HUES64 (cell line): Measurements from ENCODE around the gene PTGER1.
"Not testable (repeated sequence)": the region's sequence is repeated elsewhere in the genome, so short reads cannot be mapped to it uniquely, and the experiment has no call there.

Experiments
- H3K27ac ChIP-seq: 2 replicates; pipeline ENCODE4 v1.7.0; 2013; ENCODE audit warnings: low read depth, low read length, inconsistent platforms
- H3K27me3 ChIP-seq: 2 replicates; pipeline ENCODE4 v1.6.1; 2013; ENCODE audit warnings: mild to moderate bottlenecking, low read length; ENCODE audit not compliant: insufficient read depth
- H3K36me3 ChIP-seq: 2 replicates; pipeline ENCODE4 v1.6.1; 2013; ENCODE audit warnings: mild to moderate bottlenecking, low read length; ENCODE audit not compliant: insufficient read depth
- H3K4me1 ChIP-seq: 2 replicates; pipeline ENCODE4 v1.6.1; 2013; ENCODE audit warnings: mild to moderate bottlenecking, low read length, moderate library complexity; ENCODE audit not compliant: insufficient read depth
- H3K4me3 ChIP-seq: 2 replicates; pipeline ENCODE4 v1.5.1; 2013; ENCODE audit warnings: mild to moderate bottlenecking, low read length, moderate library complexity
- H3K9ac ChIP-seq: 2 replicates; pipeline ENCODE4 v1.6.1; 2013; ENCODE audit warnings: mild to moderate bottlenecking, low read depth, low read length
- H3K9me3 ChIP-seq: 2 replicates; pipeline ENCODE4 v1.6.1; 2013; ENCODE audit warnings: low read depth, low read length; ENCODE audit not compliant: insufficient read depth
- WGBS: fragments of 150-250, 120-280 bp; methylation state at CpG from one replicate; pipeline ENCODE4 v1.1.7; 2013; ENCODE audit warnings: missing lambda C conversion rate; 5-methylcytosine and 5-hydroxymethylcytosine counted together

PTGER1 gene

GRCh38 chr19:14472202-14472938 lies 2.8 kb downstream of the PTGER1 start:
- Histone ChIP-seq H3K27me3 (no peaks in the 10 kb centered on the region), H3K4me1 (peaks cover 15% of the 10 kb centered on the region), H3K36me3 (peaks cover 28% of the 10 kb centered on the region), H3K27ac (peak overlapping the region; percentile 74), H3K9ac (peak overlapping the region; percentile 76), H3K4me3 (peak overlapping the region; percentile 52), H3K9me3 (no peaks in the 10 kb centered on the region)
- WGBS, result 5% methylated on average over 66 of the region's 66 CpGs

GRCh38 chr19:14471436-14472187 lies 3.5 kb downstream of the PTGER1 start:
- peak overlapping the region; percentile 52; the same call in 1 of the 2 replicates for H3K4me3 ChIP-seq
- WGBS, result 85% methylated on average over 46 of the region's 46 CpGs
- peaks cover 36% of the 10 kb centered on the region for H3K36me3 ChIP-seq

GRCh38 chr19:14470031-14470876 lies 4.9 kb downstream of the PTGER1 start:
- Histone ChIP-seq H3K9me3 (no peaks in the 10 kb centered on the region), H3K27me3 (no peaks in the 10 kb centered on the region), H3K27ac (no peak overlapping the region), H3K36me3 (peaks cover 46% of the 10 kb centered on the region), H3K4me1 (peaks cover 4% of the 10 kb centered on the region; the same call in 1 of the 2 replicates), H3K9ac (no peak overlapping the region), H3K4me3 (no peak overlapping the region)
- WGBS, result 92% methylated on average over 32 of the region's 32 CpGs

More at GRCh38 chr19:14471436-14472187, 3.5 kb downstream of the PTGER1 start:
- Histone ChIP-seq H3K4me1 (peaks cover 15% of the 10 kb centered on the region), H3K27me3 (no peaks in the 10 kb centered on the region), H3K9me3 (no peaks in the 10 kb centered on the region), H3K9ac (no peak overlapping the region), H3K27ac (no peak overlapping the region)

GRCh38 chr19:14467816-14468215 lies 7.3 kb downstream of the PTGER1 start:
- peaks cover under 1% of the 10 kb centered on the region; the same call in 1 of the 2 replicates for H3K4me1 ChIP-seq
- no peak overlapping the region for H3K4me3 ChIP-seq
- WGBS, result 82% methylated on average over 9 of the region's 9 CpGs
- peaks cover 66% of the 10 kb centered on the region for H3K36me3 ChIP-seq
- no peak overlapping the region for H3K27ac ChIP-seq
- no peaks in the 10 kb centered on the region for H3K9me3 ChIP-seq
- no peaks in the 10 kb centered on the region for H3K27me3 ChIP-seq
- no peak overlapping the region for H3K9ac ChIP-seq

- H3K9me3 ChIP-seq, result no peaks in the 10 kb centered on the region
- no peak overlapping the region for H3K4me3 ChIP-seq
- H3K27me3 ChIP-seq, result no peaks in the 10 kb centered on the region
- WGBS, result 93% methylated on average over 12 of the region's 12 CpGs
- H3K27ac ChIP-seq, result no peak overlapping the region
- no peaks in the 10 kb centered on the region for H3K4me1 ChIP-seq
- H3K9ac ChIP-seq, result no peak overlapping the region
- peaks cover 70% of the 10 kb centered on the region for H3K36me3 ChIP-seq
Observed at GRCh38 chr19:14467391-14467790, 7.8 kb downstream of the PTGER1 start.

- peaks cover 68% of the 10 kb centered on the region for H3K36me3 ChIP-seq
- no peak overlapping the region for H3K9ac ChIP-seq
- no peaks in the 10 kb centered on the region for H3K9me3 ChIP-seq
- H3K27me3 ChIP-seq, result no peaks in the 10 kb centered on the region
- H3K4me1 ChIP-seq, result no peaks in the 10 kb centered on the region
- 97% methylated on average over 21 of the region's 21 CpGs for WGBS
- no peak overlapping the region for H3K27ac ChIP-seq
- no peak overlapping the region for H3K4me3 ChIP-seq
Observed at GRCh38 chr19:14463747-14464146, 11.4 kb downstream of the PTGER1 start.

- H3K4me3 ChIP-seq, H3K27me3 ChIP-seq, H3K27ac ChIP-seq, H3K9ac ChIP-seq, H3K4me1 ChIP-seq, H3K9me3 ChIP-seq: not testable (repeated sequence)
- peaks cover 60% of the 10 kb centered on the region for H3K36me3 ChIP-seq
- WGBS, result 96% methylated on average over 5 of the region's 7 CpGs
Observed at GRCh38 chr19:14462401-14462800, 12.8 kb downstream of the PTGER1 start.

- no peak overlapping the region for H3K9ac ChIP-seq
- no peaks in the 10 kb centered on the region for H3K27me3 ChIP-seq
- 94% methylated on average over 2 of the region's 2 CpGs for WGBS
- H3K36me3 ChIP-seq, result peaks cover 47% of the 10 kb centered on the region
- H3K9me3 ChIP-seq, result no peaks in the 10 kb centered on the region
- no peak overlapping the region for H3K27ac ChIP-seq
- H3K4me1 ChIP-seq, result no peaks in the 10 kb centered on the region
- H3K4me3 ChIP-seq, result no peak overlapping the region
Observed at GRCh38 chr19:14460935-14461334, 14.2 kb downstream of the PTGER1 start.

GRCh38 chr19:14459703-14460102 lies 15.5 kb downstream of the PTGER1 start:
- 94% methylated on average over 5 of the region's 5 CpGs for WGBS
- Histone ChIP-seq H3K27me3 (no peaks in the 10 kb centered on the region), H3K27ac (no peak overlapping the region), H3K9ac (no peak overlapping the region), H3K9me3 (no peaks in the 10 kb centered on the region), H3K4me3 (no peak overlapping the region), H3K36me3 (peaks cover 43% of the 10 kb centered on the region), H3K4me1 (no peaks in the 10 kb centered on the region)

GRCh38 chr19:14452303-14452702 lies 22.9 kb downstream of the PTGER1 start:
- H3K4me1 ChIP-seq, H3K27ac ChIP-seq, H3K27me3 ChIP-seq, H3K4me3 ChIP-seq, H3K9ac ChIP-seq, H3K9me3 ChIP-seq: not testable (repeated sequence)
- WGBS, result 97% methylated on average over 3 of the region's 3 CpGs
- peaks cover 45% of the 10 kb centered on the region for H3K36me3 ChIP-seq

GRCh38 chr19:14450876-14451275 lies 24.3 kb downstream of the PTGER1 start:
- no peak overlapping the region for H3K27ac ChIP-seq
- WGBS, result 97% methylated on average over 19 of the region's 19 CpGs

More at GRCh38 chr19:14450876-14451275, 24.3 kb downstream of the PTGER1 start:
- Histone ChIP-seq H3K36me3 (peaks cover 59% of the 10 kb centered on the region), H3K27me3 (no peaks in the 10 kb centered on the region), H3K4me3 (no peak overlapping the region), H3K9me3 (no peaks in the 10 kb centered on the region), H3K9ac (no peak overlapping the region), H3K4me1 (no peaks in the 10 kb centered on the region)
